Neutrophil (primary cell): ENCODE results near the gene HOXC10.
A peak's percentile ranks its signal among the peaks of the same experiment; 100 is the strongest.

Experiments used
- H3K27ac ChIP-seq: fragments of 200-600 bp; sonication (generic); 2 replicates; pipeline ENCODE4 v1.5.1; 2016; ENCODE audit warnings: mild to moderate bottlenecking, moderate library complexity
- H3K27me3 ChIP-seq: fragments of 200-600 bp; sonication (generic); 2 replicates; pipeline ENCODE4 v1.6.0; 2016; ENCODE audit warnings: mild to moderate bottlenecking
- H3K36me3 ChIP-seq: fragments of 200-600 bp; sonication (generic); 2 replicates; pipeline ENCODE4 v1.5.1; 2017
- H3K4me1 ChIP-seq, 2 experiments: fragments of 200-600 bp in 1 of 2; sonication (generic) in 1 of 2; 1 replicate in 1 of 2; 2 replicates in 1 of 2; pipeline versions ENCODE4 v1.5.1 to v1.6.1; 2013 to 2016; ENCODE audit warnings: low read depth in 1 of 2, low read length in 1 of 2, mild to moderate bottlenecking in 1 of 2, moderate library complexity in 1 of 2; ENCODE audit not compliant: control insufficient read depth in 1 of 2, insufficient read depth in 1 of 2
- H3K4me3 ChIP-seq, 2 experiments: fragments of 200-600 bp in 1 of 2; sonication (generic) in 1 of 2; 1 replicate in 1 of 2; 2 replicates in 1 of 2; pipeline ENCODE4 v1.5.1; 2013 to 2016; ENCODE audit warnings: low read depth in 1 of 2, low read length in 1 of 2, mild to moderate bottlenecking in 1 of 2, moderate library complexity in 1 of 2
- H3K9me3 ChIP-seq: fragments of 200-600 bp; sonication (generic); 2 replicates; pipeline ENCODE4 v1.5.1; 2016
- CTCF ChIP-seq: fragments of 200-600 bp; sonication (generic); IDR thresholded peaks from 2 replicates; pipeline ENCODE4 v1.5.1; 2016; ENCODE audit warnings: antibody characterized with exemption

HOXC10 gene

DNA sequence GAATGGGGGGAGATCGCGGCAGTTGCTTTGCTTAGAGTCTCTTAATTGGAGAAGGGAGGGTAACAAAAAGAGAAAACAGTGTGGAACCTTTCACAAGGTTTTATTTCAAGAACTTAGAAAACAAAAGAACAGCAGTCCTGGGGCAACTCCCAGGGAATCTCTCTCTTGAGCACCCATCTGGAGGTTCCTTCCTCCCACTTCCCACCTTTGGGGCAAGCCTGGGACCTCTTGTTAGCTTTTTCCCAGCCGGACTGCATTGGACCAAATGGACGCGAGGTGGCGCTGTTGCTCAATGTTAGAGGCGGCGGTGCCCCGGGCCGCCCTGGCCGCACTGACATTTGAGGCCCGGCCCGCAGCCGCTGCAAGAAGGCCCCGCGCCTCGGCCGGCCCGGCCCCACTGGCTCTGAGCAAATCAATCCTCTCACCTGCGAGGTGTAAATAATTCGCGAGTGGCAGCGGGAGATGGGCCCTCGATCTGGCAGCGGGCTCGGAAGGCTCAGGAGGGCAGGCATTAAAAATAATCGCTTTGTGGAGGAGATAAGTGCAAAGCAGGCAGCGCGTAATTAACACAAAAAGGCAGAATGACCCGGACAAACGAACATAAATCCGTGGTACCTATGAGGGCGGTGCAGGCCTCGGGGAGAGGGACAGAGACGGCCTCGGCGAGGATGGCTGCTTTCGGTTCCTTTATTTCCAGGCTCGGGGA lies 21.1 kb downstream of the HOXC10 start:
- Histone ChIP-seq H3K36me3 (no peaks in the 10 kb centered on the region), H3K4me3 (peak overlapping the region; percentile 56 to 65), H3K9me3 (no peaks in the 10 kb centered on the region), H3K27me3 (peaks cover 100% of the 10 kb centered on the region), H3K4me1 (peaks cover 21 to 26% of the 10 kb centered on the region in 2 experiments), H3K27ac (no peak overlapping the region)
- peak; percentile 93 for TF ChIP-seq CTCF

GRCh38 chr12:54006559-54007220 lies 21.7 kb downstream of the HOXC10 start:
- no peak for TF ChIP-seq CTCF
- Histone ChIP-seq H3K9me3 (no peaks in the 10 kb centered on the region), H3K27ac (no peak overlapping the region), H3K4me1 (peaks cover 21 to 26% of the 10 kb centered on the region in 2 experiments), H3K36me3 (no peaks in the 10 kb centered on the region), H3K27me3 (peaks cover 100% of the 10 kb centered on the region), H3K4me3 (peak overlapping the region; percentile 56 to 65)

DNA sequence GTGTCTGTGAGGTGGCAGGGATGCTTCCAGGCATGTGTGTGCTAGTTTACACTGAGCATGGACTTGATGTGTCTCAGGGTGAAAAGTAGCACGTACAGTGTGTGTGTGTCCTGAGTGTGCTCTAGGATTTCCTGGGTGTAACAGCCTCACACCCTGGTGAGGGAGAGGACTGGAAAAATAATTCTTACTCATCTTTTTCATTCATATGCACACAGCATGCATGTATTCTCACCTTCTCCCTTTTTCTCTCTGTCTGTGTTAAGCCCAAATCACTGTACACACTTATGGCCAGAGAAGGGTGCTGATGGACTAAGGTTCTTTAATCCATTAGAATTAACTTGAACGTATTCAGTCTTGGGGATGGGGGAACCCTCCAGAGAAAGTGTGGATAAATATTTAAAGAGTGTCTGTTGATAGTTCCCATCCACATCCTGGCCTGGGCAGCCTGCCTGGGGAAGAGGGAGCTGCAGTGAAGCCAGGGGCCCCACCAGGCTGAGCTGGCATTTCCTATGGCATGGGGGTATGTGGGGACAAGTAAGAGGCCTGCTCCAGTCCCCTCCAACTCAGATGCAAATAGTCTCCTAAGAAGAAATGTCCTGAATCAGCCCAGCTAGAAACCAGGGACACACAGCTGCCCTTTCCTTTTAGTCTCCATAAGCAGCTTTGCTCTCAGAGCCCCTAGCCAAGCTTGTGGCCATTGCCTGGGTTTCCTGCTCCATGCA lies 22.8 kb downstream of the HOXC10 start:
- H3K4me1 ChIP-seq = peaks cover 21 to 26% of the 10 kb centered on the region in 2 experiments
- H3K36me3 ChIP-seq = no peaks in the 10 kb centered on the region
- H3K27me3 ChIP-seq = peaks cover 100% of the 10 kb centered on the region
- no peak overlapping the region for H3K27ac ChIP-seq
- no peaks in the 10 kb centered on the region for H3K9me3 ChIP-seq
- no peak overlapping the region for H3K4me3 ChIP-seq
- TF ChIP-seq CTCF = no peak

- no peaks in the 10 kb centered on the region for H3K36me3 ChIP-seq
- no peak overlapping the region for H3K4me3 ChIP-seq
- H3K27ac ChIP-seq = no peak overlapping the region
- TF ChIP-seq CTCF = no peak
- H3K27me3 ChIP-seq = peaks cover 100% of the 10 kb centered on the region
- H3K9me3 ChIP-seq = no peaks in the 10 kb centered on the region
- H3K4me1 ChIP-seq = peaks cover 21 to 26% of the 10 kb centered on the region in 2 experiments
Measured at GRCh38 chr12:54008260-54008552, 23.3 kb downstream of the HOXC10 start.

GRCh38 chr12:54009171-54010052 lies 24.5 kb downstream of the HOXC10 start:
- H3K27me3 ChIP-seq = peaks cover 100% of the 10 kb centered on the region
- no peaks in the 10 kb centered on the region for H3K36me3 ChIP-seq
- no peak for TF ChIP-seq CTCF
- no peak overlapping the region for H3K4me3 ChIP-seq
- no peak overlapping the region for H3K27ac ChIP-seq
- peaks cover 21 to 28% of the 10 kb centered on the region in 2 experiments for H3K4me1 ChIP-seq
- H3K9me3 ChIP-seq = no peaks in the 10 kb centered on the region
